Naive B cell (primary cell): ENCODE data around the gene KIF1A. TPM values are rescaled to one million over a fixed set of nuclear protein-coding genes. Genes with fewer than 3 reads are reported as not detected.
A peak's percentile ranks its signal among the peaks of the same experiment; 100 is the strongest.

Source experiments
- ATAC-seq, 2 donors: fragments of 150-1000 bp; cut with Tn5 transposase; 2 replicates each; pipeline ENCODE4 v1.10.0; 2021; ENCODE audit warnings: low read depth in 2 of 2, mild to moderate bottlenecking in 2 of 2, moderate library complexity in 2 of 2
- DNase-seq: peaks from one replicate; pipeline ENCODE4 v3.0.0; 2022
- H3K27ac Mint-ChIP-seq, 6 donors: one replicate each; pipeline ENCODE4 v1.8.0; 2020 to 2022; ENCODE audit warnings: mild to moderate bottlenecking in 6 of 6, mixed read lengths in 6 of 6, moderate library complexity in 5 of 6, inconsistent platforms in 2 of 6
- H3K27me3 Mint-ChIP-seq, 3 donors: one replicate each; pipeline ENCODE4 v1.8.0; 2021 to 2022; ENCODE audit warnings: mixed read lengths in 3 of 3, mild to moderate bottlenecking in 1 of 3
- H3K36me3 Mint-ChIP-seq, 2 donors: one replicate each; pipeline ENCODE4 v1.8.0; 2020 to 2022; ENCODE audit warnings: mixed read lengths in 2 of 2, inconsistent platforms in 1 of 2, mild to moderate bottlenecking in 1 of 2
- H3K4me1 Mint-ChIP-seq, 3 donors: one replicate each; pipeline ENCODE4 v1.8.0; 2020 to 2022; ENCODE audit warnings: mixed read lengths in 3 of 3, inconsistent platforms in 1 of 3, mild to moderate bottlenecking in 1 of 3, moderate library complexity in 1 of 3
- H3K4me3 Mint-ChIP-seq, 8 donors: one replicate each; pipeline ENCODE4 v1.8.0; 2020 to 2022; ENCODE audit warnings: mild to moderate bottlenecking in 8 of 8, mixed read lengths in 8 of 8, moderate library complexity in 8 of 8, inconsistent platforms in 2 of 8
- H3K9me3 Mint-ChIP-seq, 7 donors: one replicate each; pipeline ENCODE4 v1.8.0; 2020 to 2022; ENCODE audit warnings: mixed read lengths in 7 of 7, mild to moderate bottlenecking in 5 of 7, inconsistent platforms in 2 of 7, moderate library complexity in 1 of 7
- polyA plus RNA-seq, 6 donors: library from polyadenylated mRNA; unstranded; fragments of 300-500 nt; fragmentation: Illumina TruSeq; gene quantifications; one replicate each; pipeline ENCODE4 v1.2.3, GENCODE V29; 2021; ENCODE audit warnings: low read depth in 6 of 6

Gene KIF1A
- not detected for polyA plus RNA-seq

DNA sequence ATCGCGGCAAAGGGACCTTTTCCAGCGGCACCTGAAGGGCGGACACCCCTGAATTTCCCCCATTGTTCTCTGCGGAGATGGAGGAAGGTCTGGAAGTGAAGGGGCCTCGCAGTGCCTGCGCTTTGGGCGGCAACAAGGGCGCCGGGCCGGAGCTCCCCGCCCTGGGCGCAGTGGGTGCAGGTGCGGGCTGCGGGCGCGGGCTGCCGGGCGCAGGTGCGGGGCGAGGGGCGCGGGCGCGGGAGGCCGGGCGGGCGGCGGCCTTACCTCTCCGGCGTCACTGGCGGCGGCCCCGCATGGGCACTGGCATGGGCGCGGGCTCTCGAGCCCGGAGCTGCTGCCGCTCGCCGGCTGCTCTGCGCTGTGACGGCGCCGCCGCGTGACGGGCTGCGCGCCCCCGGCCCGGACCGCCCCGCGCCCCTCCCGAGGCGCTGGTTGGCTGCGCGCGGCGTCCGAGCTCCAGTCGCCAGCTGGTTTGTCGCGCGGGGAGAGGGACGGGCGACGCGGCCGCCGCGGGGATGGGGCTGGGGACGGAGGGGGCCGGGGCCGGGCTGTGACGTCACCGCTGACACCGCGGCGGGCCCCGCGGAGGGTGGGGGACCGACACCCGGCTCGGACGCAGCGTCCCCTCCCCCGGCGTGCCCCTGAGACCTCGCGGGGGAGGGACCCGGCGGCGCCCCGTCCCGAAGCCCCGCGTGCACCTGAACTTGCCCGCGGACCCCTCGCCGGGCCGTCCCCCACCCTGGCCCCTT lies at the start of gene KIF1A:
Gene KIF1A (minus strand): TSS at position 362 of the 749 bp plus-strand sequence. CDS start 22,467 bp downstream, outside the sequence.
- H3K4me3 Mint-ChIP-seq, result peak within 1 kb of the TSS in 6 of 8 donors; percentile 29 to 72 (median 50)
- H3K4me1 Mint-ChIP-seq, result peaks cover 5 to 11% (median 8%) of the 10 kb centered on the region in 3 donors
- peaks cover 3 to 8% of the 10 kb centered on the region in 2 donors for H3K36me3 Mint-ChIP-seq
- no peak within 1 kb of the TSS for H3K27ac Mint-ChIP-seq
- peaks cover 48 to 75% (median 64%) of the 10 kb centered on the region in 3 donors for H3K27me3 Mint-ChIP-seq
- H3K9me3 Mint-ChIP-seq, result peaks cover 2 to 11% (median 6%) of the 10 kb centered on the region in 7 donors
- ATAC-seq, result peak in 1 of 2 donors; percentile 38
- DNase-seq, result no peak

GRCh38 chr2:240869109-240869955 lies 49.3 kb upstream of the KIF1A start:
- H3K4me3 Mint-ChIP-seq, result no peak overlapping the region
- H3K36me3 Mint-ChIP-seq, result no peaks in the 10 kb centered on the region
- peak overlapping the region in 1 of 6 donors; percentile 70 for H3K27ac Mint-ChIP-seq
- peaks cover 13 to 38% (median 15%) of the 10 kb centered on the region in 3 donors for H3K27me3 Mint-ChIP-seq
- ATAC-seq (no peak), DNase-seq (no peak)
- no peaks in the 10 kb centered on the region for H3K4me1 Mint-ChIP-seq
- H3K9me3 Mint-ChIP-seq, result no peaks in the 10 kb centered on the region

- no peaks in the 10 kb centered on the region for H3K4me1 Mint-ChIP-seq
- DNase-seq (no peak), ATAC-seq (no peak)
- no peaks in the 10 kb centered on the region for H3K9me3 Mint-ChIP-seq
- no peak within 1 kb of the TSS for H3K4me3 Mint-ChIP-seq
- no peaks in the 10 kb centered on the region for H3K36me3 Mint-ChIP-seq
- H3K27ac Mint-ChIP-seq, result peak within 1 kb of the TSS in 1 of 6 donors; percentile 70
- peaks cover 13 to 38% (median 15%) of the 10 kb centered on the region in 3 donors for H3K27me3 Mint-ChIP-seq
Observed at GRCh38 chr2:240868286-240869108, 48.5 kb upstream of the KIF1A start, which contains the start of gene AGXT. Gene AGXT (plus strand): TSS chr2:240868824. CDS start chr2:240868866, 42 bp downstream.

GRCh38 chr2:240865391-240865790 lies 45.4 kb upstream of the KIF1A start:
- ATAC-seq, result no peak
- no peaks in the 10 kb centered on the region for H3K4me1 Mint-ChIP-seq
- H3K9me3 Mint-ChIP-seq, result no peaks in the 10 kb centered on the region
- H3K36me3 Mint-ChIP-seq, result no peaks in the 10 kb centered on the region
- H3K27me3 Mint-ChIP-seq, result peaks cover 13 to 38% (median 19%) of the 10 kb centered on the region in 3 donors
- H3K27ac Mint-ChIP-seq, result no peak overlapping the region
- no peak for DNase-seq
- no peak overlapping the region for H3K4me3 Mint-ChIP-seq

- H3K27me3 Mint-ChIP-seq, result peaks cover 13 to 41% (median 19%) of the 10 kb centered on the region in 3 donors
- H3K4me3 Mint-ChIP-seq, result no peak overlapping the region
- ATAC-seq (no peak), DNase-seq (no peak)
- H3K9me3 Mint-ChIP-seq, result no peaks in the 10 kb centered on the region
- no peak overlapping the region for H3K27ac Mint-ChIP-seq
- no peaks in the 10 kb centered on the region for H3K4me1 Mint-ChIP-seq
- H3K36me3 Mint-ChIP-seq, result no peaks in the 10 kb centered on the region
Observed at GRCh38 chr2:240864475-240864874, 44.5 kb upstream of the KIF1A start.

DNA sequence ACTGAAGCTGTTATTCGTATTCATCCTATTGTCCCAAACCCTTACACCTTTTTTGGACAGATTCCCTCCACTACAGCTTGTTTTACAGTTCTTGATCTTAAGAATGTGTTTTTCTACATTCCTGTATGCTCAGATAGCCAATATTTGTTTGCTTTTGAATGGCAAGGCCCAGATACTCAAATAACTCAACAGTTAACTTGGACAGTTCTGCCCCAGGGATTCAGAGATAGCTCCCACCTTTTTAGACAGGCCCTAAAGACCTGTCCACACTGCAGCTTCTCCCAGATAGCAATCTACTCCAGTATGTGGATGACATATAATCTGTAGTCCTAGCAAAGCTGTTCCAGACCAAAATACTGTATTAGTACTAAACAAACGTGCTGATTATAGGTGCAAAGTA lies 41.5 kb upstream of the KIF1A start:
- H3K9me3 Mint-ChIP-seq, result no peaks in the 10 kb centered on the region
- no peak overlapping the region for H3K4me3 Mint-ChIP-seq
- ATAC-seq (no peak), DNase-seq (no peak)
- H3K4me1 Mint-ChIP-seq, result no peaks in the 10 kb centered on the region
- H3K27ac Mint-ChIP-seq, result peak overlapping the region in 1 of 6 donors; percentile 16
- H3K36me3 Mint-ChIP-seq, result no peaks in the 10 kb centered on the region
- H3K27me3 Mint-ChIP-seq, result peaks cover 5 to 38% (median 12%) of the 10 kb centered on the region in 3 donors

DNA sequence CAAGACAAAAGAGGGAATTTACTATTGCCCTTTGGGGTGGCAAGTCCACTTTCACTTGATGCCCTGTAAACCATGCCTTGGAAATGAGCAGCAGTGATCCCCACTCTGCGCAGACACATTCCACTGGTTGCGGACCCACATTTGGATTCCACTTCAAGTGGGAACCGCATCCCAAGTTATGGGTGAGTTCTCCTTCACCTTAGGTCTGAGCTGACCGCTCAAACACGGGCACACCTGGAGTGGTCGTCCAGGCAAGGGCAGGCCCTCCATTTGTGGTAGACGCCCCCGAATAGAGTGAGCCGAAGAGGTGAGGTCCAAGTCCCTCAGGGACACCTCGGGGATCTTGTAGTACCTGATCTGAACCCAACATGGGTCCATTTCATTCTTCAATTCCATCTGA lies 38.9 kb upstream of the KIF1A start:
- Mint-ChIP-seq H3K27me3 (peaks cover 4 to 21% (median 5%) of the 10 kb centered on the region in 3 donors), H3K9me3 (peaks cover 0 to 15% (median 9%) of the 10 kb centered on the region in 7 donors), H3K4me3 (no peak overlapping the region), H3K27ac (no peak overlapping the region), H3K36me3 (peaks cover 0 to 8% of the 10 kb centered on the region in 2 donors), H3K4me1 (no peaks in the 10 kb centered on the region)
- no peak for ATAC-seq
- no peak for DNase-seq

DNA sequence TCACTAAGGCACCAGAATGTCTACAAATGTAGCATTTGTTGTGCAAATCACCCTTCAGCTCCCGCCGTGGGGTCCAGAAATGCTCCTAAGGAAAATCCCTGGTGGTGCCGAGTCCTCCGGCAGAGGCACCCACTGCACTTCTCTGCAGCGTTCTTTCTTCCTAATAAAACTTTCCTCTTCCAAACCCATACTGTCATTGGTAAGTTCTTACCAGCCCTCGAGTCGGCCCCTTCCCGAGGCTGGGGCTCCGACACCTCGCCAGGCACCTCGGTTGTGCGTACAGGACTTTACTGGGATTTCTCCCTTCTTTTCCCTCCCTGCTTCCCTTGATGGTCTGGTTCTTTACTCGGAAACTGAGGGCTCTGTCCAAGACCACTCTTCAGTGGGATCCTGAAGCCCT lies 38.3 kb upstream of the KIF1A start:
- H3K4me1 Mint-ChIP-seq, result no peaks in the 10 kb centered on the region
- ATAC-seq, result no peak
- no peak for DNase-seq
- no peak overlapping the region for H3K4me3 Mint-ChIP-seq
- H3K9me3 Mint-ChIP-seq, result peaks cover 0 to 16% (median 9%) of the 10 kb centered on the region in 7 donors
- H3K36me3 Mint-ChIP-seq, result peaks cover 0 to 8% of the 10 kb centered on the region in 2 donors
- H3K27ac Mint-ChIP-seq, result no peak overlapping the region
- H3K27me3 Mint-ChIP-seq, result peaks cover 4 to 21% (median 5%) of the 10 kb centered on the region in 3 donors

DNA sequence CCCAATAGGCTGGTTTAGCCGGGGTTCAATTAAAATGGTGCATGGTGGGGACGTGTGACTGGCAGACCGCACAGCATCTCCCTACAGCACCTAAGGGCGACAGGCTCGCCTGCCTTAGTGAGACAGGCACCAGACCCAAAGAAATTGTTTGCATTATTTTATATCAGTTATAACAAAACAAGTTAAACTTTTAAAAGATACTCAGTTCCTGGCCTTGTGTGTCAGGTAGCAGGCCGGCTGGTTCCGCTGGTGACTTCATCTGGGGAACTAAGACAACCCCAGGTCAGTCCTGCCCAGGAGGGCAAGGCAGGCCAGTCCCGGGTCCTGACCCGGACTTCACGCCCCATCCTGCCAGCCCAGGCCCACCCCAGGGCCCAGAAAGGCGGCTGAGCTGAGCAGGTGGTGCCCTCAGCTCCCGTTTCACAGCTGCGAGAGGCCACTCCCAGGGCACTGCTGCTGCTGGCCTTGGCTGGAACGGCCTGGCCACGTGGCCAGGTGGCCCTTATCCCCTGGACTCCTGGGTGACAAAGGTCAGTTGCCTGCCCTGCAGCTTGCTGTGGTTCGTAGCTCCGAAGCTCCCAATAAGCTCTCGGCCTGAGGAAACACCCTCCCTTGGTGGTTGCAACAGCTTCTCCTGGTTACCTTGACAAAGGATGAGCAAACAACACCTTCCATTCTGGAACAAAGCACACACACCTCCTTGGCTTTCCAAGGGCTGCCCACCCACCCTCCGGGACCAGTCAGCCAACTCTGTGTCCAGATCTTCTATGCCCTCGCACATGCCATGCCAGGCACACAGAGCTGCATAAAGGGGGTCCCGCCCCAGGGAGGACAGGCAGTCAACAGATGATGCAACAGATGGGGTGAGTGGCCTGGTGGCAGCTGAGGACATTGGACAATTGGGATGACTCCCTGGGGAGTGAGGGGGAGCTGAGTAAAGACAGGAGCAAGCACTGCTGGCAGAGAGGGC lies 37.3 kb upstream of the KIF1A start:
- ATAC-seq, result no peak
- Mint-ChIP-seq H3K27me3 (peaks cover 0 to 24% (median 8%) of the 10 kb centered on the region in 3 donors), H3K9me3 (peaks cover 0 to 16% (median 9%) of the 10 kb centered on the region in 7 donors), H3K36me3 (peaks cover 0 to 8% of the 10 kb centered on the region in 2 donors), H3K27ac (no peak overlapping the region), H3K4me1 (no peaks in the 10 kb centered on the region), H3K4me3 (no peak overlapping the region)
- no peak for DNase-seq

GRCh38 chr2:240856151-240856980 lies 36.3 kb upstream of the KIF1A start:
- H3K4me3 Mint-ChIP-seq, result no peak overlapping the region
- H3K9me3 Mint-ChIP-seq, result peaks cover 0 to 16% (median 9%) of the 10 kb centered on the region in 7 donors
- DNase-seq, result no peak
- no peak for ATAC-seq
- H3K27me3 Mint-ChIP-seq, result peaks cover 0 to 30% (median 16%) of the 10 kb centered on the region in 3 donors
- H3K27ac Mint-ChIP-seq, result no peak overlapping the region
- no peaks in the 10 kb centered on the region for H3K4me1 Mint-ChIP-seq
- peaks cover 0 to 8% of the 10 kb centered on the region in 2 donors for H3K36me3 Mint-ChIP-seq

DNA sequence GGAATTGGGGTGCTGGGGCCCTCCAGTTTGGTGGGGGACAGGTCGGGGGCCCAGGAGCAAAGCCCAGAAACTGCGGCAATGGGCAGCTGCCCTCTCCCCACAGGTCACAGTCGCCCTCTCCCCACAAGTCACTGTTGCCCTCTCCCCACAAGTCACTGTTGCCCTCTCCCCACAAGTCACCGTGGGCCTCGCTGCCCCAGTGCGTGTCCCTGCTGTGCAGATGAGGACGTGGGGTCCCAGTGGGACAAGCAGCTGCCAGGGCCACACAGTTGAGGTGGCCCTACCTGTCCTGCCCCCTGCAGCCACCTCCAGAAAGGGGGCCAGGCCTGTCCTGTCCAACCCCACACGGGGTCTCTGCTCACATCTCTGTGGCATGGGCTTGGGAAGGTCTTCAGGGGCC lies 35.7 kb upstream of the KIF1A start:
- Mint-ChIP-seq H3K9me3 (peaks cover 0 to 16% (median 9%) of the 10 kb centered on the region in 7 donors), H3K27ac (no peak overlapping the region), H3K27me3 (peaks cover 0 to 30% (median 22%) of the 10 kb centered on the region in 3 donors), H3K4me3 (no peak overlapping the region), H3K4me1 (no peaks in the 10 kb centered on the region), H3K36me3 (peaks cover 0 to 8% of the 10 kb centered on the region in 2 donors)
- DNase-seq (no peak), ATAC-seq (no peak)
